ENCODE measurements around the gene SPRR2A.
"Not testable (repeated sequence)": the region's sequence is repeated elsewhere in the genome, so short reads cannot be mapped to it uniquely, and the experiment has no call there.

The SPRR2A gene

GRCh38 chr1:153057375-153057774 lies at the start of gene SPRR2A:
Gene SPRR2A, minus strand, starts transcription at chr1:153057512. Its CDS starts 777 bp downstream, at chr1:153056735.
- no peak for DNase-seq

DNA sequence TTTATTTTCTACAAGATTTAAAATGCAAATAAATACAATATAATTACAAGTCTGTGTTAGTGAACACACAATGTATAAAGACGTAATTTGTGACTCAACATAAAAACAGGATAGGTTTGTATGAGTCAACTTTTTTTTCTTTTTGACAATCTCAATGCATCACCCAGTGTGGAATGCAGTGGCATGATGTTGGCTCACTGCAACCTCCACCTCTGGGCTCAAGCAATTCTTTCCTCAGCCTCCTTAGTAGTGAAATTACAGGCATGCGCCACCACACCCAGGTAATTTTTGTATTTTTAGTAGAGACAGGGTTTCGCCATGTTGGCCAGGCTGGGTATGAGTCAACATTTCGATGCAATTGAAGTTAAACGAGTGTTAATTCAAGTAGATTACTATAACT lies 42.9 kb upstream of the SPRR2A start:
- no peak for DNase-seq

DNA sequence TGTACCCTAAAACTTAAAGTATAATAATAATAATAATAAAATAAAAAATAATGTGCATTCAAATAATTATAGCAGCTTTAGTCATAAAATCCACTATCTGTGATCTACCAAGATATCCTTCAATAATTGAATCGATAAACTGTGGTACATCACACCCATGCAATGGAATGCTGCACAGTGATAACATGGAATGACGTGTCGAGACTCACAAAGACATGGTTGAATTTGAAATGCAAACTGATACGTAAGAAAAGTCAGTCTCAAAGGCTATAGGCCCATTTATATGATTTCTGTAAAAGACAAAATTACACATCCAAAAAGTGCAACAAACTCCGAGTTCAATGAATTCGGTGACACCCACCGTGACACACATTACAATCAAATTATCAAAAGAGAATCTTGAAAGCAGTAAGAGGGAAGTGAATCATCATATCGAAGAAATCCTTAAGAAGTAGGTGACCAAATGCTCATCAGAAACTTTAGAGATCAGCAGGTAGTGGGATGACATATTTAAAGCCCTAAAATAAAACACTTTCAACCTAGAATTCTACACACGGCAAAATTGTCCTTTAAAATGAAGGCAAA lies 42.2 kb upstream of the SPRR2A start:
- no peak for DNase-seq

GRCh38 chr1:153095764-153096163 lies 38.5 kb upstream of the SPRR2A start:
- no peak for DNase-seq

GRCh38 chr1:153094426-153094825 lies 37.1 kb upstream of the SPRR2A start, which contains the start of gene SPRR2E:
Gene SPRR2E, minus strand, starts transcription at chr1:153094526. Its CDS starts 775 bp downstream, at chr1:153093751.
- no peak for DNase-seq

DNA sequence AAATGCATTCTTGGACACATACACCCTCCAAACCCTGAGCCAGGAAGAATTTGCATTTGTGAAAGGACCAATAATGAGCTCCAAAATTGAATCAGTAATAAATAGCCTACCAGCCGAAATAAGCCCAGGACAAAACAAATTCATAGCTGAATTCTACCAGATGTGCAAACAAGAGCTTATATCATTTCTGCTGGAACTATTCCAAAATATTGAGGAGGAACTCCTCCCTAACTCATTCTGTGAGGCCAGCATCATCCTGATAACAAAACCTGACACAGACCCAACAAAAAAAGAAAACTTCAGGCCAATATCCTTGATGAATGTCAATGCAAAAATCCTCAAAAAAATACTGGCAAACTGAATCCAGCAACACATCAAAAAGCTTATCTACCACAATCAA lies 30.3 kb upstream of the SPRR2A start:
- no peak for DNase-seq

GRCh38 chr1:153081736-153082135 lies 24.4 kb upstream of the SPRR2A start:
- DNase-seq = no peak

GRCh38 chr1:153072806-153073726 lies 15.8 kb upstream of the SPRR2A start:
- no peak for DNase-seq

DNA sequence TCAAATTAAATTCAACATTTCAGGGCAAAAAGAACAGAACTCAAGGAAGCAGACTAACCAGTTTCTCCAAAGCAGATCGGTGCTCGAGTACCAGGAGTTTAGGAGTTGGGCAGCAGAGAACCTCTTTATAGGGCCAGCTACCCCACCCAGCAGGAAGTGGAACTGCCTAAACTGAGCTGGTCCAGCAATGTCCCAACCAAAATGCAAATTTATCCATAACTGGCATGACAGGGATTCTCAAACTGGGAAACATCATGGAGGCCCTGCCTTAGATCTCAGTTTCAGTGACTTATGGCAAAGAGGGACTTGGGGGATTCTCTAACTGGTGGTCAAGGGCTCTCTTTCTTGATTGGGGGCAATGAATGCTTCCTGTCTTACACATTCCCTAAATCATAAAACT lies 14.2 kb upstream of the SPRR2A start, which contains the start of gene SPRR2B:
Gene SPRR2B, minus strand, starts transcription at position 101 of the 400 bp plus-strand sequence. CDS start 772 bp downstream, outside the sequence.
- DNase-seq = no peak

DNA sequence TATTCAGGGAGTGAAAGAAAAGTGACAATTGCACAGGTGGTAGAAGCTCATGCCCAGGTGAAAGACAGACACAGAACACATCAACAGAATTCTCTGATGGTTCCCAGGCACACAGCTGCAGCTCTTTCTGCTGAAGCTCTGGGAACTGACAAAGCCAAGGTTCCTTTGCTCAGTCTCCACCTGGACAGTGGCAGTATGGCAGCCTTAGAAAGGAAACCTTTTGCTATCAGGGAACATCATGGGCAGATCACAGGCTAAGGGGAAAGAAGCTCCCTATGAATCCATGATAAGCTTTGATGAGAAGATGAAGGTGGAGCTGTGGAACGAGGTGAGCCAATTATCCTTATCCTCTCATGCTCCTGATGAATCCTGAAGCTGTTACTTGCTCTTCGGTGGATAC lies 12.9 kb upstream of the SPRR2A start:
- DNase-seq = no peak

- DNase-seq = no peak
Observed at GRCh38 chr1:153058826-153059784, 1.8 kb upstream of the SPRR2A start.

- no peak for DNase-seq
Observed at GRCh38 chr1:153058154-153058553, 842 bp upstream of the SPRR2A start.

DNA sequence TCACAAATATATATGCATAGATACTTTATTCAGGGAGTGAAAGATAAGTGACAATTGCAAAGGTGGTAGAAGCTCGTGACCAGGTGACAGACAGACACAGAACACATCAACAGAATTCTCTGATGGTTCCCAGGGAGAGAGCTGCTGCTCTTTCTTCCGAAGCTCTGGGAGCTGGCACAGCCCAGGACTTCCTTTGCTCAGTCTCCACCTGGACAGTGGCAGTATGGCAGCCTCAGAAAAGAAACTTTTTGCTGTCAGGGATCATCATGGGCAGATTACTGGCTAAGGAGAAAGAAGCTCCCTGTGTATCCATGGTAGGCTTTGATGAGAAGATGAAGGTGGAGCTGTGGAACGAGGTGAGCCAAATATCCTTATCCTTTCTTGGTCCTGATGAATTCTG lies 1.2 kb downstream of the SPRR2A start:
- DNase-seq = not testable (repeated sequence)

- DNase-seq = no peak
Observed at GRCh38 chr1:153049211-153049610, 8.1 kb downstream of the SPRR2A start.

DNA sequence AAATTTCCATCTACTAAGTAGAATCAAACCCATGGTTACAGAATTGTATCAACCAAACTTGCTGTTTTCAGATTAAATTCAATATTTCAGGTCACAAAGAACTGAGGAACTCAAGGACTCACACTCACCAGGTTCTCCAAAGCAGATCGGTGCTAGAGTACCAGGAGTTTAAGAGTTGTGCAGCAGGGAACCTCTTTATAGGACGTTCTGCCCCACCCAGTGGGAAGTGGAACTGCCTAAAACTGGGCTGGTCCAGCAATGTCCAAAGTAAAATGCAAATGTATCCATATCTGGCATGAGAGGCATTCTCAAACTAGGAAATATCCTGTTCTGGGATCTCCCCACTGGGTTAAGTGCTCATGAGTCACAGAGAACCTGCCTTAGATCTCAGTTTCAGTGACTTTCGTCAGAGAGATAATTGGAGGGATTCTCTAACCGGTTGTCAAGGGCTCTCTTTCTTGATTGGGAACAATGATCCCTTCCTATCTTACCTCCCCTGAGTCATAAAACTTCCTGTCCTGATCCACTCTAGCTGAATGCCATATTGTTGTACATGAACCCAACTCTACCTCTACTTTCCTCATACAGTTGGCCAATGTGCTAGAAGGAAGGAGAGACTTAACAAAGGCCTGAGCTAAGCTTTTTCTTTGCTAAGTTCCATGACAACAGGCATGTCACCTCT lies 16.2 kb downstream of the SPRR2A start, which contains the start of gene SPRR2D:
Gene SPRR2D, minus strand, starts transcription at position 171 of the 682 bp plus-strand sequence. CDS start 774 bp downstream, outside the sequence.
- DNase-seq = no peak

DNA sequence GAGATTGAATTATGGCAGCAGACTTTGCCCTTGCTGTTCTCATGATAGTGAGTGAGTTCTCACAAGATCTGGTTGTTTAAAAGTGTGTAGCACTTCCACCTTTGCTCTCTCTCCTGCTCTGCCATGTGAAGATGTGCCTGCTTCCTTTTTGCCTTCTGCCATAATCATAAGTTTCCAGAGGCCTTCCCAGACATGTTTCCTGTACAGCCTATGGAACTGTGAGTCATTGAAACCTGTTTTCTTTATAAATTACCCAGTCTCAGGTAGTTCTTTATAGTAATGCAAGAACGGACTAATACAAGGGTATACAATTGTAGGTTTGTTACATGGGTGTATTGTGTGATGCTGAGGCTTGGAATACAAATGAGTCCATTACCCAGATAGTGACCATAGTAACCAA lies 22.1 kb downstream of the SPRR2A start:
- no peak for DNase-seq

GRCh38 chr1:153032677-153033308 lies 24.5 kb downstream of the SPRR2A start:
- no peak for DNase-seq

- no peak for DNase-seq
Observed at GRCh38 chr1:153032073-153032472, 25.2 kb downstream of the SPRR2A start.

DNA sequence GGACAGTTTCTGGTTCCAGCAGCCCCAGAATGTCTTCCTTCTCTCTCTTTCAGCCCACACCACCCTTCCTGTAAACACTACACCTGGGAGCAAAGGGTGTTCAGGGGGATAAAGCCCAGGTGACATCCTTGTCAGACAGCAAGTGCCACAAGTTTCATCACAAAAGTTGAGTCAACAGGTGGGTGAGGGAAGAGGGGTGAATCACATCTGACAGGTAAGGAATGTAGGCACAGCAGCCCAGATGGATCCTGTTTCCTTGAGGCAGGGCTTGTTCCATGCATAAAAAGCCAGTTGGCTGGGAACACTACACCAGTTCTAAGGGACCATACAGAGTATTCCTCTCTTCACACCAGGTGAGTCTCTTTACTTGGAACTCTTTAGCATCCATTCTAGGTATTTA lies 26.4 kb downstream of the SPRR2A start, which contains the start of gene SPRR1B:
Gene SPRR1B, plus strand, starts transcription at position 309 of the 400 bp plus-strand sequence. CDS start 1,143 bp downstream, outside the sequence.
- DNase-seq = no peak

GRCh38 chr1:153028766-153029165 lies 28.5 kb downstream of the SPRR2A start:
- no peak for DNase-seq

- DNase-seq = no peak
Observed at GRCh38 chr1:153025797-153026196, 31.5 kb downstream of the SPRR2A start.
